Gastroesophageal sphincter (tissue), 3 donors: ENCODE data around the gene FABP2.
A peak's percentile ranks its signal among the peaks of the same experiment; 100 is the strongest.

Experiments used
- CTCF ChIP-seq, 4 experiments: fragments of 200-600 bp in 2 of 4; fragments of 450-650 bp in 2 of 4; sonication (generic) in 1 of 4; IDR thresholded peaks; one replicate each; pipeline ENCODE4 v1.5.1; 2017 to 2019; ENCODE audit warnings: antibody characterized with exemption in 4 of 4, mild to moderate bottlenecking in 2 of 4, moderate library complexity in 2 of 4
- POLR2A ChIP-seq, 2 donors: fragments of 450-650 bp; IDR thresholded peaks; one replicate each; pipeline ENCODE4 v1.6.1; 2017; ENCODE audit warnings: antibody characterized with exemption in 2 of 2, mild to moderate bottlenecking in 2 of 2, moderate library complexity in 1 of 2
- POLR2AphosphoS5 ChIP-seq: sonication (generic); formaldehyde crosslinking; IDR thresholded peaks from one replicate; pipeline ENCODE4 v1.6.1; 2017; ENCODE audit warnings: antibody characterized with exemption

- TF ChIP-seq CTCF (IDR thresholded peaks at IDR 0.05) (peak; percentile 49 to 80 (median 64)), POLR2A (IDR thresholded peaks at IDR 0.05) (no peak), POLR2AphosphoS5 (peak; percentile 10)
Observed at GRCh38 chr4:119286377-119287002, 35.4 kb downstream of the FABP2 start.
